ENCODE measurements around the gene CFAP77. TPM values are rescaled to one million over a fixed set of nuclear protein-coding genes. Genes with fewer than 3 reads are reported as not detected.

CFAP77 gene
- total RNA-seq, 4 donors from 2014 or later, result 0.66 TPM; not detected in 3

GRCh38 chr9:132451276-132451675 is 41.3 kb downstream of the CFAP77 start:
- Histone ChIP-seq H3K4me3 (no peak overlapping the region), H3K36me3 (no peaks in the 10 kb centered on the region), H3K4me1 (no peaks in the 10 kb centered on the region), H3K9me3 (no peaks in the 10 kb centered on the region), H3K27me3 (peaks cover 0 to 12% of the 10 kb centered on the region in 2 donors), H3K27ac (no peak overlapping the region)
- TF ChIP-seq EP300 (IDR thresholded peaks at IDR 0.05) (no peak), POLR2A (IDR thresholded peaks at IDR 0.05) (no peak)
- DNase-seq (ENCODE audit: low spot score in 2 of 2), result no peak
- WGBS, 2 donors, result 86 to 87% methylated on average over 10 of the region's 10 CpGs

- 81 to 86% methylated on average over 8 of the region's 8 CpGs for WGBS, 2 donors
- Histone ChIP-seq H3K4me1 (no peaks in the 10 kb centered on the region), H3K9me3 (no peaks in the 10 kb centered on the region), H3K27ac (no peak overlapping the region), H3K36me3 (no peaks in the 10 kb centered on the region), H3K4me3 (no peak overlapping the region), H3K27me3 (peaks cover 0 to 45% of the 10 kb centered on the region in 2 donors)
- no peak for TF ChIP-seq POLR2A (IDR thresholded peaks at IDR 0.05)
- TF ChIP-seq EP300 (IDR thresholded peaks at IDR 0.05), result no peak
- TF ChIP-seq, protein P1, sequence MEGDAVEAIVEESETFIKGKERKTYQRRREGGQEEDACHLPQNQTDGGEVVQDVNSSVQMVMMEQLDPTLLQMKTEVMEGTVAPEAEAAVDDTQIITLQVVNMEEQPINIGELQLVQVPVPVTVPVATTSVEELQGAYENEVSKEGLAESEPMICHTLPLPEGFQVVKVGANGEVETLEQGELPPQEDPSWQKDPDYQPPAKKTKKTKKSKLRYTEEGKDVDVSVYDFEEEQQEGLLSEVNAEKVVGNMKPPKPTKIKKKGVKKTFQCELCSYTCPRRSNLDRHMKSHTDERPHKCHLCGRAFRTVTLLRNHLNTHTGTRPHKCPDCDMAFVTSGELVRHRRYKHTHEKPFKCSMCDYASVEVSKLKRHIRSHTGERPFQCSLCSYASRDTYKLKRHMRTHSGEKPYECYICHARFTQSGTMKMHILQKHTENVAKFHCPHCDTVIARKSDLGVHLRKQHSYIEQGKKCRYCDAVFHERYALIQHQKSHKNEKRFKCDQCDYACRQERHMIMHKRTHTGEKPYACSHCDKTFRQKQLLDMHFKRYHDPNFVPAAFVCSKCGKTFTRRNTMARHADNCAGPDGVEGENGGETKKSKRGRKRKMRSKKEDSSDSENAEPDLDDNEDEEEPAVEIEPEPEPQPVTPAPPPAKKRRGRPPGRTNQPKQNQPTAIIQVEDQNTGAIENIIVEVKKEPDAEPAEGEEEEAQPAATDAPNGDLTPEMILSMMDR (IDR thresholded peaks at IDR 0.05), result no peak
- DNase-seq (ENCODE audit: low spot score in 2 of 2), result no peak
These were observed 46.2 kb downstream of the CFAP77 start for GRCh38 chr9:132456241-132456640.

- no peak for TF ChIP-seq EP300 (IDR thresholded peaks at IDR 0.05)
- TF ChIP-seq POLR2A (IDR thresholded peaks at IDR 0.05), result no peak
- TF ChIP-seq, protein P1 (IDR thresholded peaks at IDR 0.05), result no peak
- H3K27me3 ChIP-seq, result peaks cover 0 to 52% of the 10 kb centered on the region in 2 donors
- H3K36me3 ChIP-seq, result no peaks in the 10 kb centered on the region
- DNase-seq (ENCODE audit: low spot score in 2 of 2), result no peak
- no peak overlapping the region for H3K27ac ChIP-seq
- H3K4me1 ChIP-seq, result no peaks in the 10 kb centered on the region
- H3K4me3 ChIP-seq, result no peak overlapping the region
- H3K9me3 ChIP-seq, result no peaks in the 10 kb centered on the region
- WGBS, 2 donors, result 40 to 51% methylated on average over 36 of the region's 36 CpGs
These were observed 47.7 kb downstream of the CFAP77 start for GRCh38 chr9:132457504-132458236.

GRCh38 chr9:132458432-132458831 is 48.4 kb downstream of the CFAP77 start:
- Histone ChIP-seq H3K27ac (no peak overlapping the region), H3K4me1 (no peaks in the 10 kb centered on the region), H3K36me3 (no peaks in the 10 kb centered on the region), H3K9me3 (no peaks in the 10 kb centered on the region), H3K27me3 (peaks cover 0 to 54% of the 10 kb centered on the region in 2 donors), H3K4me3 (no peak overlapping the region)
- TF ChIP-seq, protein P1 (IDR thresholded peaks at IDR 0.05), result no peak
- TF ChIP-seq POLR2A (IDR thresholded peaks at IDR 0.05) (no peak), EP300 (IDR thresholded peaks at IDR 0.05) (no peak)
- 83 to 86% methylated on average over 8 of the region's 8 CpGs for WGBS, 2 donors
- no peak for DNase-seq (ENCODE audit: low spot score in 2 of 2)

DNA sequence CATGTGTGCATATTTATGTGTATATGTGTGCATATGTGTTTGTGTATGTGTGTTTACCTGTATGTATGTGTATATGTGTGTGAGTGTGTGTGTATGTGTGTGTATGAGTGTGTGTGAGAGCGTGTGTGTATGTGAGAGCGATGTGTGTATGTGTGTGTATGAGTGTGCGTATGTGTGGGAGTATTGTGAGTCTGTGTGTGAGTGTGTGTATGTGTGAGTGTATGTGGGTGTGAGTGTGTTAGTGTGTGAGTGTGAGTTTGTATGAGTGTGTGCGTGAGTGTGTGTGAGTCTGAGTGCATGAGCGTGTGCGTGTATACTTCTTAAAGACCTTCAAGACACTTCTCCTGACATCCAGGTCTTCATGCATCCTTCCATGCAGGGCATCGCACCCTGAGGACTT is 49.6 kb downstream of the CFAP77 start:
- H3K4me3 ChIP-seq, result no peak overlapping the region
- no peaks in the 10 kb centered on the region for H3K36me3 ChIP-seq
- whole genome bisulfite sequencing, 2 donors, result 93 to 99% methylated on average over 7 of the region's 7 CpGs
- H3K4me1 ChIP-seq, result no peaks in the 10 kb centered on the region
- TF ChIP-seq POLR2A (IDR thresholded peaks at IDR 0.05) (no peak), EP300 (IDR thresholded peaks at IDR 0.05) (no peak)
- TF ChIP-seq, protein P1 (IDR thresholded peaks at IDR 0.05), result no peak
- no peak for DNase-seq (ENCODE audit: low spot score in 2 of 2)
- peaks cover 0 to 54% of the 10 kb centered on the region in 2 donors for H3K27me3 ChIP-seq
- H3K9me3 ChIP-seq, result no peaks in the 10 kb centered on the region
- no peak overlapping the region for H3K27ac ChIP-seq
